IPS-NIHi7 (cell line): ENCODE data around the gene TAB2.

Experiments used
- DNase-seq: peaks from one replicate; pipeline ENCODE4 v3.0.0; 2012; ENCODE audit warnings: mixed read lengths; ENCODE audit errors: extremely low spot score

TAB2 gene

DNA sequence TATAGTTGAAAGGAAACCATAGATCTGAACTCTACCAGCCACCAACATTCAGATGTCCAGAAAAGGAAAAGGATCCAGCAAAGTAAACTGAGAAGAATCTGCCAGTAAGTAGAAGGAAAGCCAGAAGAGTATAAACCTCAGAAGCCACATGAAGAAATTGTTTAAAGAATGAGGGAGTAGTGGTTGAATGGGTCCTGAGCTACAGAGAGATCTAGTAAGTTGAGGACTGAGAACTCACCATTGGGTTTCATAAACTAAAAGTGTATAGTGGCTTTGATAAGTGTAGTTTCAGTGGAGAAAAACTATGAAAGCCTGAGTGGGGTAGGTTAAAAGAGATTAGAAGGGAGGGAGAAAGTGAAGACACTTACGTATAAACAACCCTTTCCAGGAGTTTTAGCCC, 50.6 kb downstream of the TAB2 start:
- no peak for DNase-seq

DNA sequence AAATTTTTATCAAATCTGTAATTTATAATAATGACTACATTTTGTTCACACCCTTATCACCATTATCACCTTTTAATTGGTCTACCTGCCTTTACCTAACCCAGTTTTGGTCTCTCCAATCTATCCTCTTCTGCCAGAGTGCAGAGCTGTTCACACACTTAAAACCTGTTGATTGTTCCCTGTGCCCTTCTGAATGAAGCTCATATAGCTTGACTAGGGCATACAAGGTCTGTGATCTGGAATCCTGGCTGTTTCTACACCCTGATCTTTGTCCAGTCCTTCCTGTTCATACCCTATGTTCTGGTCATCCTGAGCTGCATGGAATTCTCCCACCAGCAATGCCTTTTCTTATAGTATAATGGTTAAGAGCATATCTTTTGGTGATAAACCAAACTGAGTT, 53.6 kb downstream of the TAB2 start:
- no peak for DNase-seq

DNA sequence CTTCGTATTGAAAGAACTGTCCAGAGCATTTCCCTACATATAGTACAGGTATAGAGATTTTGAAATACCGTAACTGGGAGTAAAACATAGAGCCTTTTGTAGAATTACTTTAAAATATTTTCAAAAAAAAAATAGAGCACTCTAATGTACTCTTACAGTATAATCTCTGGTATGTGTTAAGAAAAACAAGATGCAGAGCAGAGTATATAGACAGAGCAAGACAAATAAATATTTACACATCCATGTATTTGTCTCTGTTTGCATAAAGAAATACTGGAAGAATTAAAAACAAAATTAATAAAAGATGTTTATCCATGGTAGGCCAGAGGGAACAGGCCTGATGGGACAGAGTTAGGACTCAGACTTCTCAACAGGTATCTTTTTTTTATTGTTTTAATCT, 54.5 kb downstream of the TAB2 start:
- DNase-seq, result no peak

DNA sequence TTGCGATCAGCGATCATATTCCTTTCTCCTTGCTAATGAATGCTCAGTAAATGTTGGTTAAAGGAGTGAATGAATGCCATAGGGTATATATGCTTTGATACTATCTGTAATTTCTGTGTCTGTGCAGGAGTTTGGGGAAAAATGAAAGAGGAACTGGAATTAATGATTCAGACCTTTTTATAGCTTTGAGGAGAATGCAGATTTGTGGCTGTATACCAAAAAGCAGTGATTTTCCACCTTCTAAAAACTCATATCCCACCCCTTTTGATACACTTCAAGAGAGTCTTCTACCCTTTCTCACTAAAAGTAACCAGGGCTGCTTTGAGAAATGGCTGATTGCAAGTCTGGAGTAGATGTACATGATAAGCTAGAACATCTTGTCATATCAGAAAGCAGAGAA, 56.0 kb downstream of the TAB2 start:
- no peak for DNase-seq

DNA sequence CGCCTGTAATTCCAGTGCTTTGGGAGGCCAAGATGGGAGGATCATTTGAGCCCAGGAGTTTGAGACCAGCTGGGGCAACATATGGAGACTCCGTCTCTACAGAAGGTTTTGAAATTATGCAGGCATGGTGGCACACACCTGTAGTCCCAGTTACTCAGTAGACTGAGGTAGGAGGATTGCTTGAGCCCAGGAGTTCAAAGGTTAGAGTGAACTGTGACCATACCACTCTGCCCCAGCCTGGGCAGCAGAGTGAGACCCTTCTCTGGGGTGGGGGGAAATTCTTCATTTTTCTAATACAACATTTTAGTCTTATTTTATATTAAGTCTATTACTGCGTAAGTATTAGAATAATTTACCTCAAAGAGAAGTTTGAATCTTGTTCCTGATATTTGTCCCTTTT, 62.5 kb downstream of the TAB2 start:
- no peak for DNase-seq

DNA sequence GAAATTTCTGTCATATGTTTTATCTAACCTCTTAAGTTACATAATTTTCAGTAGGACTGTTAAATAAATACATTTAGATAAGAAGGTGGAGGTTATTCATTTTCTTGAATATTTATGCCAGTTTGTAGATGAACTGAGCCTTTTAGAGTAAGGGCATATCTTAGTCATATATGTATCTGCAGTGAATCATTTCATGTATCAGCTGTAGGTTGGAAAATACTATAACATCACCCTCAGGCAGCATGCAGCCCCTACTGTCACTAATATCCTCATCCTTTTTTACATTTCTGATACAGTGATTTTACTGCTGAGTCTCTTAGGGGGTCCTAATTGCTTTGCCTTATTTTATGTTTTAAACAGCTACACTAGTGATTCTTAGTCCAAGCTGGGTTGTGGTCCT, 63.0 kb downstream of the TAB2 start:
- no peak for DNase-seq

DNA sequence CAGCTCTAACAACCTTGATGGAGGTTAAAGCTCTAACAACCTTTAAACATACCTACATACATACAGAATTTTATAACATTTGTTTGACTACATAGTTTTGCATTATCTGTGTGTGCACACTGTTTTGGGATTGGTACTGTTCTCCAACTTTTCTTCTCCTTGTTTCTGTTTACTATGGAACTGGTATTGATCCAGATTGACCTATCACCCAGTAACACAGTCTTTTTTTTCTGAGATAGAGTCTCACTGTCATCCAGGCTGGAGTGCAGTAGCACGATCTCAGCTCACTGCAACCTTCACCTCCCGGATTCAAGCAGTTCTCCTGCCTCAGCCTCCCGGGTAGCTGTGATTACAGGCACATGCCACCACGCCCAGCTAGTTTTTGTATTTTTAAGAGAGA, 65.9 kb downstream of the TAB2 start:
- no peak for DNase-seq

DNA sequence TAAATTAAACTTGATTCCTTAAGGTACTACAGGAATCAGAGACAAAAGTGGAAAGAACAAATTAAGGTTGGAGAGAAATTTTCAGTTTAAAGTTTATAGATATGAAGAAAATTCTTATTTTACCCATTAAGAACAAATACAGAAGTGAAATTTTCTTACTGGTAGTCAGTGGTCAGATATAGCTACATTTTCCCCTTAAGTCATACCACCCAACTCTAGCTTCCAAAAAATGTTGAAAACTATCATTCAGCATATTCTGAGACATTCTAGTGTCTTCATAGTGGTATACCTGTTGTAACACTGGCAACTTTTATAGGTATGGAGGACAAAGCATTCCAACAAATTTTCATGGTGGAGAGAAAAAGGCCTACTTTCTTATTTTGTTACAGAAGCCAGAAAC, 67.0 kb downstream of the TAB2 start:
- DNase-seq, result no peak

DNA sequence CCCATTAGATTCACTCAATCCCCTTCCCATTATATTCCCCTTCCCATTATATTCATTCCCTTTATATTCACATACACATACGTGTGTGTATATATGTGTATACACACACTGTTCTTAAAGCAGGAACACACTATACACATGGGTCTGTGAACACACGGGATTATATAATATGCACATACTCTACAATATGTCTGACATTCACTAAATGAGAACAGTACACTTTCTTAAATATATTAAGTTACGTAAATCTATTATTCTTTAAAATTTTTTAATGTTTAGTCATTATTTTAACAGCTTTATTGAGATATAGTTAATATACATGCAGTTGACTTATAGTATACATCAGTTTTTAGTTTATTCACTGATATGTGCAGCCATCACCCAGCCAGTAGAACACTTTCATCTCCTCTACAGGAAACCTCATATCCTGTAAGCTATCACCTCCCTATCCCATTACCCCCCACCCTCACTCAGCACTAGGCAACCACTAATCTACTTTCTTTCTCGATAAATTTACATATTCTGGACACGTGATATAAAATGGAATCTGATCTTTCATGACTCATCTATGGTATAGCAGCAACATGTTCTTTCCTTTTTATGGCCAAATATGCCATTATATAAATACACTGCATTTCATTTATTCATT, 68.6 kb downstream of the TAB2 start:
- DNase-seq, result no peak

DNA sequence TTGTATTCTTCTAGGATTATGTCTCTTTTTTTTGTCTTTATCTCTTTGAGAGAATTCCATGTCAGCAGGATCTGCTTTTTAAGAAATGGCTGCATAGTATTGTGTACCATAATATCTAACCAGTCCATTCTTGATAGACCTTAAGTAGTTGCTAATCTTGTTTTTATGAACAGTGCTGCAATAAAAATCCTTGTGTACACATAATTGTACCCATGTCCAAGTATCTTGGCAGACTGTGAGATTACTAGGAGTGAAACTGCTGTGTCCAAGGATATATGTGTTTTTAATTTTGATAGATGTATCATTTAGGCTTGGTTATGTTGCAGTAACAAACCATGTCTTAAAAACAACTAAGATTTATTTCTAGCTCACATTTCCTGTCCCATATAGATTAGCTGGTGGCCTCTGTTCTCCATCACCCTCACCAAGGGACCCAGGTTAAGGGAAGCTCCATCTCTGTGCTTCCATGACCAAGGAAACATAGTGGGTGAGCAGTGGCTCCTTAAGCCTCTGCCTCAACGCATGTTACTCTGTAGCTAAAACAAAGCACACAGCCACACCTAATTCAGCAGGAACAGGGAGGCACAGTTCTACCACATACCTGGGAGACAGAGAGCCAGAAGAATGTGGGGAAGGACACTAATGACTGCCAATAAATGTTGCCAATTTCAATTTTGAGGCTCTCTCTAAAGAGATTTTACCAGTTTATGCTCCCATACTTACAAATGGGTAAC, 70.4 kb downstream of the TAB2 start:
- DNase-seq, result no peak

DNA sequence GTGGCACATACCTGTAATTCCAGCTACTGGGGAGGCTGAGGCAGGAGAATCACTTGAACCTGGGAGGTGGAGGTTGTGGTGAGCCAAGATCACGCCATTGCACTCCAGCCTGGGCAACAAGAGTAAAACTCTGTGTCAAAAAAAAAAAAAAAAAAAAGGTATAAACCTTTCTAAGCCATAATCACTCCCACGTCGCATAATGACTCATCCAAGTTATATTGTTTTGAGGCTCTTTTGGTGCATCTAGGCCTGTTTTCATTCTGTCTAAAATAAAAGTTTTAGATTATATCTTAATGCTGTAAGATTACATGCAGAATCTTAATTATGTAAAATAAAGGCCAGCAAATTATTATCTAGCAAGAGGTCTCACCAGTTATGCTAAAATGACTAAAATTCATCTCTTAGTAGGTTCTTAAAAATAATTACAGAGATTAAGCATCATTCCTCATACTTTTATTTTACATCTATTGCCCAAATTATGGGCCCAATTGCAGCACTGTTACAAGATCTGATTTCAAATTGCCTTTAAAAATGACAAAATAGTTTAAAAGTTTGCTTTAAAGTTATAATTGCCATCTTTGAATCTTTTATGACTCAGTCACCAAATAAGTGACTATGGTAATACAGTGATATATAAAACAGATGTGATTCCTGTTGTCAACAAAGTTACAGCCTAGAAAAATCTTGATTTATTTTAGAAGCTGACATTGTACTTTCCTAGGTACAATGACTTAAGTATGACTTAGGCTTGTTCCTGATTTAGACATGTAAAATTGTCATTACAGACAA, 72.2 kb downstream of the TAB2 start:
- DNase-seq, result no peak

DNA sequence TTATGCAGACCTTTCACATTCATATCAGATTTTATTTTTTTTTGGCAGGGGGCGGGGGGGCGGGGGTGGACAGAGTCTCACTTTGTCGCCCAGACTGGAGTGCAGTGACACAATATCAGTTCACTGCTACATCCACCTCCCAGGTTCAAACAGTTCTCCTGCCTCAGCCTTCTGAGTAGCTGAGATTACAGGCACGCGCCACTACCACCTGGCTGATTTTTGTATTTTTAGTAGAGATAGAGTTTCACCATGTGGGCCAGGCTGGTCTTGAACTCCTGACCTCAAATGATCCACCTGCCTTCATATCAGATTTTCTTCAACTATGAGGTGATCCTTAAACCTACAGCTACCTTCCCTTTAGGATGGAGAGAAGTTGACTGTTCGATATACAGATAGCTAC, 74.6 kb downstream of the TAB2 start:
- no peak for DNase-seq

DNA sequence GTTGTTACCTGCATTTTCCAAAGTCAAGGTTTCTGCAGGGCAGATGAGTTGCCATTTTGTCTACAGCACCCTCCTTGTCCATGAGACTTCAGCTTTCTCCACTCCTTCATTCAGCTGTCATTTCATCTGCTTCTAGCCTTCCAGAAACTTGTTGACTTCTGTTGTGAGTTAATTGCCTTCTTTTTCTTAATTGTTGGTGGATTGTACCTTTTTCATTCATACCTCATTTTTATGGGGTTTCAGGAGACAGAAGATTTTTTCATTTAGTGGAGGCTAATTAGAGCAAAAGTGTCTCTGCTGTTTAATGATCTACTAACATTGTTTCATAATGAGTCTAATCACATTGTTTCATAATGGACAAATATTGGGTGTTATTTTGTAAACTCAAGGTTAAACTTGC, 75.0 kb downstream of the TAB2 start:
- DNase-seq, result no peak

DNA sequence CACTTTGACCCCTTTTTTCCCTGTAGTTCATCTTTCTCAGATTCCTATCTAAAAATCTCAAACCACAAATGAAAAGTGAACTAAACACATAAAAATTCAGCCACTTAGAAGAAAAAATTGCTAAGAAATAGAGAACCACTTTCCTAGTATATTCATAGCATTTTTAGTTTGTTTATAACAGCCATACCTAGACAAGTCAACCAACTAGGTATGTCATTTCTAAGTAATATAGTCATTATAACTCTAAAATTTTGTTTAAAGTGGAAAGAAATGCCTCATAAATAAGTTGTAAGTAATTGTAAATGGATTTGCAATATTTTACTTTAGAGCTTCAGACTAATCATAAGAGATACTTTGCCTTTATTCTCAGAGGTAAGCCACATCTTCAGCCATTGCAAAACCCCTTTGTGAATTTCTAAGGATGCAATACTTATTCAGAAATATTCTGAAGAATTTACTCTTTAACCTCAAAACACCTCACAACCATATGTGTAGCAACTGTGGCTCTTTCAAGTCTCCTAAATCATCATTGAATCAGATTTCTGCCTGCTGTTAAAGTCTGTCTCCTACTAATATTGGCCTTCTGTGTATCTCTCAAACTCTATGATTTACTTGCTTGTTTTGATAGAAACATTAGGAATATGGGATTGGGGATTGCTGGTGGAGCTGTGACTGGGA, 75.6 kb downstream of the TAB2 start:
- no peak for DNase-seq

DNA sequence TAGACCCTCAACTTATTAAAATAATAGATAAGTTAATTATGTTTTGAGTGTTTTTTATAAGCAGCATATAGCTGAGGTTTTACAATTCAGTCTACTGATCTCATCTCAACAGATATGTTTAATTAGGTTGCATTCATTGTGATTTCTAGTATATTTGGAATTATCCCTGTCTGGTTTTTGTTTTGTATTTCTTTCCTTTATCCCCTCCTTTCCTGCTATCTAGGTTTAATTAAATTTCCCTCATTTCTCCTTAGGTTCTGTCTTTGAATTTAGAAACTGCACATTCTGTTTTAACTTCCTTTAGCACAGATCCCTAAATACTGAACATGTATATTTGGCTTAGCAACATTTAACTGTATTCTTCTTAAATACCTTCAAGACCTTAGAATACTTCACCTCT, 77.7 kb downstream of the TAB2 start:
- DNase-seq, result no peak

DNA sequence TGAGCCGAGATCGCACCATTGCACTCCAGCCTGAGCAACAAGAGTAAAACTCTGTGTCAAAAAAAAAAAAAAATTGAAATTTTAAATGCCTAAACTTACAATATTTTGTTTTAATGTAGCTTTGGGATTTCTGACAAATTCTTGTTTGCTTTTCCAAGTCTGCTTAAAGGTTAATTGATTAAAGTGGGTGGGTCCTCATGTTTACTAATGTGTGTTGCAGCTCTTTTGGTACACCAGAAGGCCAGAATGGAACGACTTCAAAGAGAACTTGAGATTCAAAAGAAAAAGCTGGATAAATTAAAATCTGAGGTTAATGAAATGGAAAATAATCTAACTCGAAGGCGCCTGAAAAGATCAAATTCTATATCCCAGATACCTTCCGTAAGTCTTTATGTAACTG, 79.9 kb downstream of the TAB2 start:
- no peak for DNase-seq

DNA sequence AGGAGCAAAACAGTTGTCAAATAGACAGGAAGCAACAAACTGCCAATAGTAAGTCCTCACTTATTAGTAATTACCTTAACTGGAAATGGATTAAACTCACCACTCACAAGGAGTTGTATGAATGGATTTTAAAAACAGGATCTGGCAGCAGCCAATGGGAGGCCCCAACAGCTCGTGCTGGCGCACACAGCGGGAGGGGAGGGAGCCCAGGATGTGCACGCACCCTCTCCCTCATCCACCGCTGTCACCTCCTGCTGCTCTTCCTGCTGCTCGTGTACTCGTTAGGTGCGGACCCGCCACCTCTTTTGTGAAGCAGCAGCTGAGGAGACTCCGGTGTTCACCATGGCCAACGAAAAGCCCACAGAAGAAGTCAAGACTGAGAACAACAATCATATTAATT, 82.5 kb downstream of the TAB2 start, which contains the start of gene SUMO4:
SUMO4 (plus strand) TSS at position 213 of the 400 bp plus-strand sequence; CDS start at position 343, 130 bp downstream.
- no peak for DNase-seq

DNA sequence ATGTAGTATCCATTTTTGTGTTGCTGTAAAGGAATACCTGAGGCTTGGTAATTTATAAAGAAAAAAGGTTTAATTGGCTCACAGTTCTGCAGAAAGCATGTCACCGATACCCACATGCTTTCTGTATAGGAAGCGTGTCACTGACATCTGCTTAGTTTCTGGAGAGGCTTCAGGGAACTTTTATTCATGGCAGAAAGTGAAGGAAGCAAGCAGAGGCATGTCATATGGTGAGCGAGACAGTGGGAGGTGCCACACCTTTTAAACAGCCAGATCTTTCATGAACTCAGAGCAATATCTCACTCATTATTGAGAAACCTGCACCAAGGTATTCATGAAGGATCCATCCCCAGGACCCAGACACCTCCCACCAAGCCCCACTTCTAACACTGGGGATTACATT, 86.0 kb downstream of the TAB2 start:
- DNase-seq, result no peak

DNA sequence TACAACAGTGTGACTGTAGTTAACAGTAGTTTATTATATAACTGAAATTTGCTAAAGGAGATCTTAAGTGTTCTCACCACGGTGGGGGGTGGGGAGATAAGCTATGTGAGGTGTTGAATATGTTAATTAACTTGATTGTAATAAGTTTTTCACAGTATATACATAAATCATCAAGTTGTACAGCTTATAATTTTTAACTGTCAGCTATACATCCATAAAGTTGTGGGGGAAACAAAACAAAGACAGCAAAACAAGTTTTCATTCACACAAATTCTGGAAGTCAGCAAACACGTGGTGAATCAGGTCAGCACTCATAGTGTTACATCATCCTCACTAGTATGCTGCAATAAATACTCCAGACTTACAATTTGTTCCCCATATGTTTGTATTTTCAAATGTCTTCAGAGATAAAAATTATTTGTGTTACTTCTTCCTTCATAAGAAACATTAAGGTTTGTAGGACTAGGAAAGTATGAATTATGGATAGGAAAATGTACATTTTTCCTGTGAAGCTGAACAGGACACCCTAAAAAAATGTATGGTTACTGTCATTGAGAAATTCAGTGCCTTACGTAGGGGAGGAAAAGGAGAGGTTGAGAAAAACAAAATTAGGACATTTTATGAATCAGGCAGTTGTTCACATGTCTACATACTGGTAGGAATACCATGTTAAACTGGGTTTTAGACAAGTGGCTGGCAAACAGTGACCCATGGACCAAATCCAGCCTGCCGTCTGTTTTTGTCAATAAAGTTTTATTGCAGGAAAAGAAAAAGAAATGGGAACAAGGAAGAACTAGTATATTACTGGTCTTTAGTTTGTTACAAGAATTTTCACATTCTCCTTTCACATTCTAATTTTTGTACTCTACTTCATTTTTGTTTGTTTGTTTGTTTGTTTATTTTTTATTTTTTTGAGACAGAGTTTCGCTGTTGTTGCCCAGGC, 88.6 kb downstream of the TAB2 start:
- no peak for DNase-seq

DNA sequence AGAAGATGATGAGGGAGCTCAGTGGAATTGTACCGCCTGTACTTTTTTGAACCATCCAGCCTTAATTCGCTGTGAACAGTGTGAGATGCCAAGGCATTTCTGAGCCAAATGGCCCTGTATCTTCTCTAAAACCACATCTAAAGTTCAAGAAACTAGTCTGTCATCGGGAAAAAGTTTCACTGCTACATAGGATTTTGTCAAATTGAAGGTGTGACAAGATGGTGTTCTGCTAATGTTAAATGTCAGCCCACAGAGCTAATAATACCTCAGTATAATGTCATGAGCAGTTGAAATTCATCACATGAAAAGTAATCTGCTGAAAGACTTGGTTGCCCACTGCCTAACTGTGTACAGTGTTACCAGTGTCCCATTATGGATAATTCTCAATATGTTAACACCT, 92.1 kb downstream of the TAB2 start:
- no peak for DNase-seq

DNA sequence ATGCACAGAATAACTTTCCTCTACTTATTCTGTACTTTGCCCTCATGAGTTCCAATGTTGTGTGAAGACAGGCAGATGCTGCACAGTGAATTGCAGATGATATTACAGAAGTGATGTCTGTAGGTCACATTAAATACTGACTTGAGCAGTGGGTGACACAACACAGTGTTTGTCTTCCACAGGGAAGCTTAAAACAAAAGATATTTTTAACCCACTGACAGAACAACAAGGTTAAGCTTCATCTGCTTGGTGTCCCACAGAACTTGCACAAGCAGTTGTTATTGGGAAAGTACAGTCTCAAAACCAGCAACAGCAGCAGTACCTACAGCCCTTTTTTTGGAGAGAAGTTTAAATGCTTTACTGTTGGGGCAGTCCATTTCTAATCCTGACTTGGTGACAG, 93.0 kb downstream of the TAB2 start:
- no peak for DNase-seq
